ENCODE results near the gene ORC3.

ORC3 gene

DNA sequence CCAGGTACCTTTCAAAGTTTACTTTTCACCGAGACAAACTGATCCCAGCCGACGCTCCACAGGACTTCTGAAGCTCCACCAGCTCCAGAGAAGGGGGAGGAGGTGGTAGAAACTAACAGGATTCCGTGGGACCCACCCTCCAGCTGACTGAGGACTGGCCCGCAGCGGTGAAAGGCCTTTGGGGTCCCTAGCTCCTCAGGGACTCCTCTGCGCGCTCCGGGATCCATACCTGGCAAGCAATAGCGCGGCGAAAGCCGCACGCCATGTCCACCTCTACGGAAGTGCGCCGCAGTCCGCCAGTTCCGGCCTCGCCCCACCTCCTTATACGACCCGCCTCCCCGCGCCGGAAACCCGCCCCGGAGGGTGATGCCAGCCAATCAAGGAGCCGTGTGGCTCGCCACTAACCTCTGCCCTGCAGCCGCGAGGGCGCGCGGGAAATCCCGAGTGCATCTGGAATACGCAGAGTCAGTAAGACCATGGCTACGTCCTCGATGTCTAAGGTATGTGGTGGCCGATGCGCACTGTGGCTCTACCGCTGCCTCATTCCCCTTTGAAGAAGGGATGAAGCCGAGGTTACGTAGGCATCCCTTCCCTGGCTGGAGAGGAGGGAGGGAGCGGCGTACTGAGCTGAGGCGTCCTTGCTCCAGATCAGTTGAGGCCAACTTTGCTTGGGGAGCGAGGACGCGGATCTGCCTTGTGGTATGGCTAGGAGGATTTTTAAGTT lies at the start of gene ORC3, which contains the start of gene RARS2:
ORC3 (plus strand) TSS at position 443 of the 724 bp plus-strand sequence; CDS start at position 477, 34 bp downstream.
RARS2 (minus strand) TSS at position 295 of the 724 bp plus-strand sequence; CDS start at position 265, 30 bp downstream.
- DNase-seq, result peak; percentile 85

- no peak for DNase-seq
Measured at GRCh38 chr6:87540539-87540938, 49.4 kb upstream of the ORC3 start.

DNA sequence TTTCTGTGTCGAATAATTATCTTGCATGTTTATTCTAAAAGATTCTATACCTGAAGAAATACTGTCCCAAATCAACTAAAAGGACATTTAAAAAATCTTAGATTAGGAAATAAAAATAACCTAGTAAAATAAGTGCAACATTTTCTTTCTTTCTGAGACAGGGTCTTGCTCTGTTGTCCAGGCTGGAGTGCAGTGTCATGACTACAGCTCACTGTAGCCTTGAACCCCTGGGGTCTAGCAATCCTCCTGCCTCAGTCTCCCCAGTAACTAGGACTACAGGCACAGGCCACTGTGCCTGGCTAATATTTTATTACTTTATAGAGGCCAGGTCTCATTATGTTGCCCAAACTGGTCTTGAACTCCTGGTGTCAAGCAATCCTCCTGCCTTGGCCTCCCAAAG lies 48.9 kb upstream of the ORC3 start:
- DNase-seq, result no peak

DNA sequence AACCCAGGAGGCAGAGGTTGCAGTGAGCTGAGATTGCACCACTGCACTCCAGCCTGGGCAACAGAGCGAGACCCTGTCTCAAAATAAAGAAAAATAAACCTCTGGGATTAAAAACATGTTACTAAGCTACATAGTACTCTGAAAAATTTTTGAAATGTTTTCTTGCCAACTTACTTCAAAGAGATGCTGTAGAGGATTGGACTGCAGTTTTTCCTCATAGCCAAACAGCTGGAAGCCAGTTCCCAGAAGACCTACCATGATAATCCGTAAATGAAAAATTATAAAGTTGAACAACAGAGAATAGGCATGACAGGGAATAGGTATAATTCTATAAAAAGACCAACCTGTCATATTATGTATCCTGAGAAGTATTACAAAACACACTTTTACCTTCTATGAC lies 48.2 kb upstream of the ORC3 start:
- no peak for DNase-seq

- no peak for DNase-seq
Measured at GRCh38 chr6:87543696-87544473, 46.0 kb upstream of the ORC3 start.

DNA sequence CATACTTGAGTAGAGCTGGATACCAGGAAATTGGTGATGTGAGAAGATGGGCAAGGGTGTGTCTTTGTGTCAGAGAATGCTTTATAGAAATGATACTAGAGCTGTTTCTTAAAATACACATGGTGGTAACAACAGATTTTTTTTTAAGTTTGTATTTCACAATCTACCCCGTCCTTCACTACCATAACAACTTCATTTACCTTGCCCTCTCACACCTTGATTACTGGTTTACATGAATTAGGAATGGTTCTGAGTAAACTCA lies 45.5 kb upstream of the ORC3 start:
- no peak for DNase-seq

- no peak for DNase-seq
Measured at GRCh38 chr6:87551799-87552198, 38.1 kb upstream of the ORC3 start.

- no peak for DNase-seq
Measured at GRCh38 chr6:87553159-87553765, 36.7 kb upstream of the ORC3 start.

- DNase-seq, result no peak
Measured at GRCh38 chr6:87555506-87555905, 34.4 kb upstream of the ORC3 start.

DNA sequence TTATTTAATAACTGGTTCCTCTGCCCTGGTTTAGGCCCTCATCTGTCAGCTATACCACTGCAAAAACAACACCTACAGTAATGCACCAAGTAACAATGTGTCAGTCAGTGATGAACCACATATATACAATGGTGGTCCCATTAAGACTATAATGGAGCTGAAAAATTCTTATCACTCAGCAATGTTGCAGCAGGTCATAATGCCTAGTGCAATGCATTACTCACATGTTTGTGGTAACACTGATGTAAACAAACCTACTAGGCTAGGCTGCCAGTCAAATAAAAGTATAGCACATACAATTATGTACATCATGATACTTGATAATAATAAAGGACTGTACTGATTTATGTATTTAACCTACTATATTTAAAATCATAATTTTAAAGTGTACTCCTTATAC lies 31.5 kb upstream of the ORC3 start:
- no peak for DNase-seq

GRCh38 chr6:87561017-87561416 lies 28.9 kb upstream of the ORC3 start:
- no peak for DNase-seq

GRCh38 chr6:87572021-87572420 lies 17.9 kb upstream of the ORC3 start:
- DNase-seq, result no peak

DNA sequence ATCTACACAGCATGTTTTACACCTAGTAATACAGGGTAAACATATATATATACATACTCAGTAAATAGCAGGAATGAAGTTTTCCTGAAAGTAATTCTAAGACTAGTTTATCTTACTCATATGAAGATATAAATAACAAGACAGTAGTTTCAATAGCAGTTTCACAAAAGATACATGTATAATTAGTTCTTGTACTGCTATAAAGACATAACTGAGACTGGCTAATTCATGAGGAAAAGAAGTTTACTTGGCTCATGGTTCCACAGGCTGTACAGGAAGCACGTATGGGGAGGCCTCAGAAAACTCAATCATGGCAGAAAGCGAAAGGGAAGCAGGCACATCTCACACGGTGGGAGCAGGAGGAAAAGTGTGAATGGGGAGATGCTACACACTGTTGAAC lies 17.1 kb upstream of the ORC3 start:
- DNase-seq, result no peak

GRCh38 chr6:87573307-87574024 lies 16.5 kb upstream of the ORC3 start:
- DNase-seq, result no peak

DNA sequence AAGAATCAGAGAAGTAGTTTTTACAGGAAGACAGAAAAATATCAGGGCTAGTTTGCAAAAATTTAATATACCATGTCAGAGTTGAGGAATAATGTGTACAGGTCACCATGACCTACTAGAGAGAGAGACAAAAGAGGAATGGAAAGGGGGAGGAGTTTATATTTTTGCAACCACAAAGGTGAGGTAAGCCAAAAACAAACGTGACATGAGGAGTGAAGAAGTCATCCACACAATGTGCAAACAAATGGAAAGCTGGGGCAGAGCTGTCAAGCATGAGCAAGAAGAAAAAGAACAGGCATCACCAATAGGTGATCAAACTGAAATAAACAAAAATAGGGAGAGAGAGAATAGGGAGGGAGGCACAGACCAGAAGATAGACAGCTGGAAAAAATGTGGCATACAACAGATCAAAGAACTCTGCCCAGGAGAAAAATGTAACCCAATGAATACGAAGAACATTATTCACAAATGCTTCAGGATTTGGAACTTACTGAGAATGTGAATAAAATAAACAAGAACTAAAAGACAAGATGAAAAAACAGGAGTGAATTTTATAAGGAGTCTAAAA lies 15.6 kb upstream of the ORC3 start:
- DNase-seq, result no peak

DNA sequence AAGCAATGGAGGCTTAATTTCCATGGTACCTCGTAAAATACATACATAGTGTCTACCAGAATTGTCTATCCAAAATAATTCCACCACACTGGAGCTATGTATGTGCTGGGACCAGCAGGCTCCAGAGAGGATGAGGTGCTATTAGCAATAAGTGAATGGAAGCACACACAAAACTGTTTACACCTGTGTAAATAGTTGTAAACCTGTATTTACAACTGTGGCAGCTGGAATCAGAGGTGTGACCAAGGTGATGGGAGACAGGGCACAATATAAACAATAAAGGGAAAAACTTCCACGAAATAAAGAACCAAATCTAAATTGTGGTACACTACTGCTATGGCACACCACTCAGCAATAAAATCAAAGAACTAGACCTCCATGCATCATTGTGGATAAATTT lies 14.5 kb upstream of the ORC3 start:
- no peak for DNase-seq

DNA sequence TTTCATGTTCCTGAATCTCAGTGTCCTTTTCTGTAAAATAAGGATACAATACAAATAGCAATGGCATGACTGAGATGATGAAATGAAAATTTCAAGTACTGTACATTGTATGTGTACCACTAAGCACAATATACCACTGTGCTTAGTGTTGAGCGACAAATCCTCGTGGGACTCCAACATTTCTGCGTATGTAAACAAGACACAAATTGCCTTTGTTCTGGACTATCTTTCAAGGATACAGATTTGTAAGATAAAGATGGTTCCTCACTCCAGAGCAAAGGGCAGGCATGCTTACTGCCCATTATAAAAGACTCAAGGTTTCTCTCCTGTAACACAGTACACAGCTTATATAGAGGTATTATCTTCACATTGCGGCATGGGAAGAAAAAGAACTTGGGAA lies 6.1 kb upstream of the ORC3 start:
- no peak for DNase-seq

DNA sequence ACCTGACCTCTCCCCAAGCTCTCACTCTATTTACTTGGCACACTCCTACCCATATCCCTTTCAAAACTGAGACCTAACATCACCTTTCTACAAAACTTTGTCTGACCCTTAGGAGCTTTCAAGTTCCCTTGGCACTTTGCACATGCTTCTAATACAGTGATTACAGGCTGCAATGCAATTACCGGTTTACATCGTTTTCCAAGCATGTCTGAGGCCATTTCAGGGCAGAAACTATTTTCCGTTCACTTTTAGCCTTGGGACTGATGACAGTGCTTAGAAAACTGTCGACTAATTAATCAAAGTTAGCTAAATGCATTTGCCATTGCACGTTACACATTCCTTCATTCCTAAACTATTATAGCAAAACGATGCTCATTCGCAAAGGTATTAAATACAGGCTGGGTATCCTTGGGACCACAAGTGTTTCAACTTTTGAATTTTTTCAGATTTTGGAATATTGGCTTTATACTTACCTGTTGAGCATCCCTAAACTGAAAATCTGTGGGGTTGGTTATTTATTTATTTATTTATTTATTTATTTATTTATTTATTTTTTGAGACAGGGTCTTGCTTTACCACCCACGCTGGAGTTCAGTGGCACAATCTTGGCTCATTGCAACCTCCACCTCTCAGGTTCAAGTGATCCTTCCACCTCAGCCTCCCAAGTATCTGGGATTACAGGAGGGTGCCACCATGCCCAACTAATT lies 3.4 kb upstream of the ORC3 start:
- no peak for DNase-seq

DNA sequence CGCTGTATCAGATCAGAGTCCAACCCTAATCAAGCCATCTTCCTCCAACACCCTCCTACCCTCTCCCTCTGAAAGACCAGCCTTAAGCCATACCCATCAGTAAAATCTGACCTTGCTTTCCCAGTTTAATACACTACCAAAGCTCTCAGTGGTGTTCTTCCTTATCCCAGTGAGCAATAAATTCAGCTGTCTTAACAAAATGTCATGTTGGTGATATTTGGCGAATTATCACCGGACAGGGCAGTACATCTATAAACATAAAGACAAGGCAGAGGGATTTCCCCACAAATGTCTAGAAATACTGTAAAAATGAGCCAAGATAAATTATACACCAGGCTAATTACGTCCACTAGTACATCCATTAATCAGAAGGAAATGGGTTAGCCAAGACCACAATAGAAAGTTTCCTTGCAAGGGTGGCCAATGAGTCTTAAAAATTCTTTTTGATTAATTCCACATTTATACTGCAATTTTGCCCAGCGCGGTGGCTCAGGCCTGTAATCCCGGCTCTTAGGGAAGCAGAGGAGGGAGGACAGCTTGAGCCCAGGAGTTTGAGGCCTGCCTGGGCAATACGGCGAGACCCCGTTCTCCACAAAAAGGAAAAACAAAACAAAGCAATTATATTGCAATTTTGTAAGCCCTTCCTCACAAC lies 1.1 kb upstream of the ORC3 start:
- DNase-seq, result no peak

DNA sequence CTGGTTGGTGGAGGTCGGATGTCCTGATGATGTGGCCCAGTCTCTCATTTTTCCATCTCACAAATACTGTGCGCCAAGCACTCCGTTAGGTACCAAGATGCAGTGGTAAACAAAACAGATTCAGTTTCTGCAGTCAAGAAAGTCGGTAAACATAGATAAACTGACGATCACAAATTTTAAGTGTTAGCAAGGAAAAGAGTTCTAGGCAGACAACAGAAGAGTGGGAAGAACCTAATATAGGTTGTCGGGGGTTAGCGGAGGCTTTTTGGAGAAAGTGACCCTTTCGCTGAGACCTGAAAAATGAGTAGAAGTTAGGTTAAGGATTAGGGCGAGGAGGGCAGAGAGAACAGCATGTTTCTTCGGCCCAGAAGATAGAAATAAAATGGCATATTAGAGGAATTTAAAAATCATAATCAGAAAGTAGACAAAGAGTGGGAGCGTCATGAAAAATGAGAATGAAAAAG lies 514 bp downstream of the ORC3 start:
- DNase-seq, result no peak

DNA sequence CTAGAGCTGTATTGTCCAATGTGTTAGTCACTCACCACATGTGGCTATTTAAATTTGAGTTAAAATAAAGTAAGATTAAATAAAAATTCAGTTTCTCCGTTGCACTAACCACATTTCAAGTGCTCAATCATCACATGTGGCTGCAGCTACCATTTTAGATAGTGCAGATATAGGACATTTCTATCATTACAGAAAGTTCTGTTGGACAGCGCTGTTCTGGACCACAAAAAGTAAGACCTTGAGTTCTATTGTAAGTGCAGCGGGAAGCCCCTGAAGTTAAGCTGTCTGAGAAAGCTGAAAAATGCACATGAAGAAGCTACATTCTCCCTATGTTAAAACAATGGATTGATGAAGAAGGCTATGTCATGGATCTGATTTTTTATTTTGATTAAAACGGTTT lies 1.1 kb downstream of the ORC3 start:
- DNase-seq, result no peak

DNA sequence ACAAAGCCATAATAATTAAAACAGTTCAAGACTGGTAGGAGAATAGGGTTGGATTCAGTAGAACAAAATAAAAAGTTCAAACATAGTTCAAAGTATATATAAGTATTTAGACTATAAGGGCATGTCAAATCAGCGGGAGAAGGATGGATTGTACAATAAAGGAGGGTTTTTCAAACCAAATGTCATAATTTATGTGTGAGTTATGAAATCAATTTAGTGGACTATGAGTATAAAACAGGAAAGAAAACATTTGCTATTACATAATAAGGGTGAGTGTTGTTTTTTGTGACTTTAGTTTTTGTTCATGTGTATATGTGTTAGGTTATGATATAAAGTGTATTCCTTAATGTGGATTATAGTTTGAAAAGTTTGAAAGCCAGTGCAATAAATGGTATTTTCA lies 10.6 kb downstream of the ORC3 start:
- no peak for DNase-seq

All from GOT3 (cell line).